ENCODE results near the gene CCDC197.

CCDC197 gene

DNA sequence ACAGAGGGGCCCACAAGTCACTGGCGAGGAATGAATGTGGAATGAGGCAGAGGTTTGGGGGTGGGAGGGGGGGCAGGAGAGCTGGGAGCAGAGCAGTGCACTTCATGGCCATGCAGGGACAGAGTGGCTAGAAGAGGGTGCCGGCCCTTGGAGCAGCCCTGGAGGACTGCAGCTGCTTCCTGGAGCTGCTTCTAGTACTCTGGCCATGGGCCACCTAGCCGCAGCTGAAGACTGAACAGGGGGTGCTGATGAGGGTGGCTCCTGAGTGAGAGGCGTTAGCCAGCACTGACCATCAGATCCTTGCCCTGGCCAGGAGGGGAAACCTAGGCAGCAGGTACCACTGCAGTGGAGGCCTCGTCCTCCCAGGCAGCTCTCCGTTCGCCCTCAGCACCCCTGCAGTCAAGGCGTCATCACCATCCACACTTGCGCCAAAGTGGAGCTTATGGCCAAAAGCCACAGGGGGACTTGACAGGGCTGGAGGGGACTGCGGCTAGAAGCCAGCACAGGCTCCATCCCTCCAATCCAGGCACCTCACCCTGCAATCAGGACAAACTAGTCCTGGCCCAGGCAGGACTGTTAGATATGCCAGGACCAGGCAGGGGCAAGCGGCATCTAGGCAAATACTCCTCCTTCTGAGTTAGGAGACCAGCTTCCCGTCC lies 45.5 kb downstream of the CCDC197 start:
- TF ChIP-seq, protein P1, sequence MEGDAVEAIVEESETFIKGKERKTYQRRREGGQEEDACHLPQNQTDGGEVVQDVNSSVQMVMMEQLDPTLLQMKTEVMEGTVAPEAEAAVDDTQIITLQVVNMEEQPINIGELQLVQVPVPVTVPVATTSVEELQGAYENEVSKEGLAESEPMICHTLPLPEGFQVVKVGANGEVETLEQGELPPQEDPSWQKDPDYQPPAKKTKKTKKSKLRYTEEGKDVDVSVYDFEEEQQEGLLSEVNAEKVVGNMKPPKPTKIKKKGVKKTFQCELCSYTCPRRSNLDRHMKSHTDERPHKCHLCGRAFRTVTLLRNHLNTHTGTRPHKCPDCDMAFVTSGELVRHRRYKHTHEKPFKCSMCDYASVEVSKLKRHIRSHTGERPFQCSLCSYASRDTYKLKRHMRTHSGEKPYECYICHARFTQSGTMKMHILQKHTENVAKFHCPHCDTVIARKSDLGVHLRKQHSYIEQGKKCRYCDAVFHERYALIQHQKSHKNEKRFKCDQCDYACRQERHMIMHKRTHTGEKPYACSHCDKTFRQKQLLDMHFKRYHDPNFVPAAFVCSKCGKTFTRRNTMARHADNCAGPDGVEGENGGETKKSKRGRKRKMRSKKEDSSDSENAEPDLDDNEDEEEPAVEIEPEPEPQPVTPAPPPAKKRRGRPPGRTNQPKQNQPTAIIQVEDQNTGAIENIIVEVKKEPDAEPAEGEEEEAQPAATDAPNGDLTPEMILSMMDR (IDR thresholded peaks at IDR 0.05; ENCODE audit: poor library complexity, severe bottlenecking), result no peak
- Histone ChIP-seq H3K36me3 (ENCODE audit: low read depth) (peaks cover 13% of the 10 kb centered on the region), H3K9me3 (ENCODE audit: severe bottlenecking) (no peaks in the 10 kb centered on the region), H3K27ac (ENCODE audit: poor library complexity, severe bottlenecking) (no peak overlapping the region), H3K4me1 (ENCODE audit: insufficient read depth, poor library complexity, severe bottlenecking) (no peaks in the 10 kb centered on the region), H3K4me3 (ENCODE audit: severe bottlenecking) (no peak overlapping the region), H3K27me3 (ENCODE audit: insufficient read depth, poor library complexity, severe bottlenecking) (no peaks in the 10 kb centered on the region)
- DNase-seq (ENCODE audit: low spot score) (no peak), ATAC-seq (ENCODE audit: low read depth) (no peak)

DNA sequence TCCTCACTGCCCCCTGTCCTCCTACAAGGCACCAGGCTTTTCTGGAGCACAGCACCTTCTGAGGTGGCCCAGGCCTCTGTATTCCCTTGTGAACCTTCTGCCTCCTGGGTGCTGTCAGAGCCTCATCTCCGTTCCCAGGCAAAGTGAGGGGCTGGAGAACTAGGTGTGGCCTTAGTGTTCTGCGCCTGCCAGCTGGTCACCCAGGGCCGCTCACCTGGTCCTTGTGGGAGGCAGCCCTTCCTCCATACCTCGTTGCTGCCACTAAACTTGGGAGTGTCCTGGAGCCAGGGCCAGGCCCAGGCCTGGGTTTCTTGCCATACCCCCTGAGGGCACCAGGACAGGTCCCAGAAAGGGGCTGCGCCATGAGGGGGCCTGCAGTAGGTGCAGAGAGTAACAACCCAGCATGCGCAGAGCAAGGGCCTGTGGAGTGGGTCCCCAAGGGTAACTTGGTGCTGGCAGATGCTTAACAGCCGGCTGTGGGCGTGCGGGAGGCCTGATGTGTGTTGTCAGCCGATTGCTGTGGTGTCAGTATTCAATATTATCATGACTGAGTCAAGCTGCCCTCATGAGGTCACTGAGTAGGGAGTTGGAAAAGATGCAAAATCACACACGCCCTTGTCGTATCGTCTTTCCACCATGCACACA lies 46.1 kb downstream of the CCDC197 start:
- TF ChIP-seq, protein P1 (IDR thresholded peaks at IDR 0.05; ENCODE audit: poor library complexity, severe bottlenecking), result no peak
- Histone ChIP-seq H3K4me3 (ENCODE audit: severe bottlenecking) (no peak overlapping the region), H3K4me1 (ENCODE audit: insufficient read depth, poor library complexity, severe bottlenecking) (no peaks in the 10 kb centered on the region), H3K9me3 (ENCODE audit: severe bottlenecking) (no peaks in the 10 kb centered on the region), H3K36me3 (ENCODE audit: low read depth) (peaks cover 20% of the 10 kb centered on the region), H3K27ac (ENCODE audit: poor library complexity, severe bottlenecking) (no peak overlapping the region), H3K27me3 (ENCODE audit: insufficient read depth, poor library complexity, severe bottlenecking) (no peaks in the 10 kb centered on the region)
- ATAC-seq (ENCODE audit: low read depth) (no peak; the same call in 2 of the 3 replicates), DNase-seq (ENCODE audit: low spot score) (no peak)

DNA sequence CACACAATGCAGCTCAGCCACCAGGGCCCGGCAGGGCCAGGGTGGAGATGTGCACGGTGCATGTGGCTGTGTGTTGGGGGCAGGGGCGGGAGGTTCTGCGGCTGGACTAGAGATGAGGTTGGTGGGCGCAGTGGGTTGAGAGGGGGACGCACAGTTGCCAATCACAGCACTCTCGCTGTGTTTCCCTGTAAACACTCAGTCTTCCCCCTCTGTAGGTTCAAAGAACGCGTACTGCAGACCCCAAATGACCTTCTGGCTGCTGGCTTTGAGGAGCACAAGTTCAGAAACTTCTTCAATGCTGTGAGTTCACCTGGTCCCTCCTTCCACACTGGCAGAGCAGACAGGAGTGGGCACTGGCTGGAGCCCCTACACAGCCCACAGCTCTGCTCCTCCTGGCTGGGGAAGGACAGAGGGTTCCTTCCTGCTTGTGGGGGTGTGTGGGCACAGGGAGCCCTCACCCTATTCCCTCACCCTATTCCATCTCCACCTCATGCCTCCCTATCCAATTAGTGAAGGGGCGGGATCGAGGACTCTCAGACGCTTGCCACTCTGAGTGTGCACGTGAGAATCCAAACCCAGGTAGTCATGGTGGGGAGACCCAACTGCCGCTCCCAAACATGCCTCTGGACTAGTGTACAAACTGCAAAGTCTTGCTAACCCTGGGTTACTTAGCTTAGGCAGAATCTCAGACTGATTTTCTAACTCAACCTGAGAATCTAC lies 46.8 kb downstream of the CCDC197 start:
- H3K27me3 ChIP-seq (ENCODE audit: insufficient read depth, poor library complexity, severe bottlenecking), result no peaks in the 10 kb centered on the region
- H3K4me3 ChIP-seq (ENCODE audit: severe bottlenecking), result no peak overlapping the region
- no peaks in the 10 kb centered on the region for H3K9me3 ChIP-seq (ENCODE audit: severe bottlenecking)
- DNase-seq (ENCODE audit: low spot score) (peak; percentile 63), ATAC-seq (ENCODE audit: low read depth) (peak; percentile 8; the same call in 1 of the 3 replicates)
- TF ChIP-seq, protein P1 (IDR thresholded peaks at IDR 0.05; ENCODE audit: poor library complexity, severe bottlenecking), result no peak
- no peaks in the 10 kb centered on the region for H3K4me1 ChIP-seq (ENCODE audit: insufficient read depth, poor library complexity, severe bottlenecking)
- no peak overlapping the region for H3K27ac ChIP-seq (ENCODE audit: poor library complexity, severe bottlenecking)
- H3K36me3 ChIP-seq (ENCODE audit: low read depth), result peaks cover 27% of the 10 kb centered on the region

DNA sequence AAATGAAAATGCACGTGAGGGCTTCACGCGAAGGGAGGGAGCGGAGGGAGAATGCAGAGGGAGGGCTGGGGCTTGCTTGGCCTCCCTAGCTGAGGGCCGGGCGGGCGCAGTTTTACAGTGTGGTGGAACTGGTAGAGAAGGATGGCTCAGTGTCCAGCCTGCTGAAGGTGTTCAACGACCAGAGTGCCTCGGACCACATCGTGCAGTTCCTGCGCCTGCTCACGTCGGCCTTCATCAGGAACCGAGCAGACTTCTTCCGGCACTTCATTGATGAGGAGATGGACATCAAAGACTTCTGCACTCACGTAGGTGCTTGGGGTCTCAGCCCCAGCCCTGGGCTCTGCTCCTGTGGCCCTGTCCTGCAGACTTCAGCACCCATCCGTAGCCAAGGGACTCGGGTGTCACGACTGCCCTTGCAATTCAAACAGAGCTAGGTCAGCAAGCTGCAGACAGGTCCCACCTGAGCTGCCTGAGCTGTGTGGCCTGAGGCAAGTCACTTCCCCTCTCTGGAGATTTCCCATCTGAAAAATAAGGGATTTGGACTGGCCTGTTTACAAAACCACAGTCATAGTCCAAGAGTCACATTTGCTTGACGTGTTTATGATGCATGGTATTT lies 47.5 kb downstream of the CCDC197 start:
- no peak for ATAC-seq (ENCODE audit: low read depth)
- TF ChIP-seq, protein P1 (IDR thresholded peaks at IDR 0.05; ENCODE audit: poor library complexity, severe bottlenecking), result no peak
- Histone ChIP-seq H3K9me3 (ENCODE audit: severe bottlenecking) (no peaks in the 10 kb centered on the region), H3K4me3 (ENCODE audit: severe bottlenecking) (no peak overlapping the region), H3K27ac (ENCODE audit: poor library complexity, severe bottlenecking) (no peak overlapping the region), H3K4me1 (ENCODE audit: insufficient read depth, poor library complexity, severe bottlenecking) (no peaks in the 10 kb centered on the region), H3K36me3 (ENCODE audit: low read depth) (peaks cover 33% of the 10 kb centered on the region), H3K27me3 (ENCODE audit: insufficient read depth, poor library complexity, severe bottlenecking) (no peaks in the 10 kb centered on the region)
- DNase-seq (ENCODE audit: low spot score), result peak; percentile 60
